Endothelial cell of umbilical vein (primary cell): Measurements from ENCODE around the gene HPGD.

Experiments
- CTCF ChIP-seq, 2 donors: IDR thresholded peaks; 1 replicate in 1 of 2; 2 replicates in 1 of 2; pipeline ENCODE4 v1.5.1; 2011; ENCODE audit warnings: low read length in 2 of 2, mild to moderate bottlenecking in 2 of 2, moderate library complexity in 2 of 2, control low read depth in 1 of 2, inconsistent platforms in 1 of 2, low read depth in 1 of 2; ENCODE audit not compliant: insufficient read depth in 1 of 2; ENCODE audit errors: extremely low read depth in 1 of 2
- POLR2A ChIP-seq: IDR thresholded peaks from 2 replicates; pipeline ENCODE4 v1.6.1; 2012; ENCODE audit warnings: low read depth, mild to moderate bottlenecking, control low read depth, low read length
- TF ChIP-seq, protein P1 (sequence below): IDR thresholded peaks from 2 replicates; pipeline ENCODE4 v1.6.1; 2011; ENCODE audit not compliant: insufficient read depth, insufficient read length

DNA sequence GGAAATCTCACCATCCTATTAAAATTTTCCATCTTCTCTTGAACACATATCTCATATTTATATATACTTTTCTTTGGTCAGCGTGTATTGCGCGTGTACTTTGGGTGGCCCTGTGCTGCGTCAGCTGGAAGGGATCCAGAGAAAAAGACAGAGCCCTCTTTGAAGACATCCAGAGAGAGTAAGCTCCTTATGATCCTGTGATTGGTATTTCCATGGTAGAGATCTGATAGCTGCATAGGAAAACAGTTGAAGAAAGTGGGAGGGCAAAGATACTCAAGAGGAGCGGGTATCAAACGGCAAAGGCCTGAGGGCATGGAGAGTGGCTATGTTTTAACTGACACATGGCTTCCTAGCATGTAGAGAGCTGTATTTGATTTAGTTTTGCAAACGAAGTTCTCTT lies 4.4 kb upstream of the HPGD start:
- TF ChIP-seq, protein P1, sequence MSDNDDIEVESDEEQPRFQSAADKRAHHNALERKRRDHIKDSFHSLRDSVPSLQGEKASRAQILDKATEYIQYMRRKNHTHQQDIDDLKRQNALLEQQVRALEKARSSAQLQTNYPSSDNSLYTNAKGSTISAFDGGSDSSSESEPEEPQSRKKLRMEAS, result no peak
- TF ChIP-seq POLR2A, result no peak
- no peak for TF ChIP-seq CTCF (IDR thresholded peaks at IDR 0.05; ENCODE audit: extremely low read depth in 1 of 2, insufficient read depth in 1 of 2, low read depth in 1 of 2, low read length in 2 of 2)
